Type B pancreatic cell (in vitro differentiated cells): ENCODE data around the gene NMNAT3. TPM values are rescaled to one million over a fixed set of nuclear protein-coding genes. Genes with fewer than 3 reads are reported as not detected.

Experiments used
- DNase-seq: peaks from one replicate; pipeline ENCODE4 v3.0.0; 2021; ENCODE audit warnings: mixed read lengths; ENCODE audit not compliant: unreplicated experiment; ENCODE audit errors: extremely low spot score
- H3K27ac Mint-ChIP-seq: 2 replicates; pipeline ENCODE4 v1.8.0; 2021; ENCODE audit warnings: mild to moderate bottlenecking, mixed read lengths
- H3K27me3 Mint-ChIP-seq: 2 replicates; pipeline ENCODE4 v1.8.0; 2021; ENCODE audit warnings: mixed read lengths
- H3K36me3 Mint-ChIP-seq: 2 replicates; pipeline ENCODE4 v1.8.0; 2021; ENCODE audit warnings: mixed read lengths
- H3K4me1 Mint-ChIP-seq: one replicate; pipeline ENCODE4 v1.8.0; 2021; ENCODE audit warnings: mixed read lengths; ENCODE audit not compliant: unreplicated experiment
- H3K4me3 Mint-ChIP-seq: 2 replicates; pipeline ENCODE4 v1.8.0; 2021; ENCODE audit warnings: mild to moderate bottlenecking, mixed read lengths
- H3K9me3 Mint-ChIP-seq: 2 replicates; pipeline ENCODE4 v1.8.0; 2021; ENCODE audit warnings: mixed read lengths
- CTCF ChIP-seq: fragments of 200-600 bp; sonication (generic); conservative IDR thresholded peaks from 2 replicates; pipeline ENCODE4 v1.5.0; 2021; ENCODE audit warnings: antibody characterized with exemption, mild to moderate bottlenecking
- total RNA-seq: library from RNA; stranded (reverse); gene quantifications from 2 replicates; pipeline ENCODE4 v1.2.1, GENCODE V29; 2021; ENCODE audit warnings: low replicate concordance

Gene NMNAT3
- total RNA-seq, 1 donor from 2014 or later, result 7.1 TPM

GRCh38 chr3:139608924-139609323, 68.8 kb downstream of the NMNAT3 start:
- Mint-ChIP-seq H3K9me3 (no peaks in the 10 kb centered on the region), H3K27ac (no peak overlapping the region), H3K4me3 (no peak overlapping the region), H3K36me3 (no peaks in the 10 kb centered on the region), H3K4me1 (no peaks in the 10 kb centered on the region), H3K27me3 (no peaks in the 10 kb centered on the region)
- TF ChIP-seq CTCF, result no peak
- DNase-seq, result no peak

GRCh38 chr3:139608108-139608380, 69.7 kb downstream of the NMNAT3 start:
- no peaks in the 10 kb centered on the region for H3K9me3 Mint-ChIP-seq
- no peak for DNase-seq
- no peak overlapping the region for H3K27ac Mint-ChIP-seq
- peaks cover 4% of the 10 kb centered on the region for H3K36me3 Mint-ChIP-seq
- H3K27me3 Mint-ChIP-seq, result no peaks in the 10 kb centered on the region
- no peaks in the 10 kb centered on the region for H3K4me1 Mint-ChIP-seq
- no peak for TF ChIP-seq CTCF
- no peak overlapping the region for H3K4me3 Mint-ChIP-seq

- TF ChIP-seq CTCF, result no peak
- Mint-ChIP-seq H3K27me3 (no peaks in the 10 kb centered on the region), H3K4me3 (no peak overlapping the region), H3K27ac (no peak overlapping the region), H3K36me3 (peaks cover 4% of the 10 kb centered on the region), H3K4me1 (no peaks in the 10 kb centered on the region), H3K9me3 (no peaks in the 10 kb centered on the region)
- DNase-seq, result no peak
Observed at GRCh38 chr3:139607257-139608107, 70.3 kb downstream of the NMNAT3 start.

GRCh38 chr3:139602003-139602402, 75.8 kb downstream of the NMNAT3 start:
- no peaks in the 10 kb centered on the region for H3K27me3 Mint-ChIP-seq
- DNase-seq, result no peak
- H3K4me1 Mint-ChIP-seq, result no peaks in the 10 kb centered on the region
- no peak overlapping the region for H3K27ac Mint-ChIP-seq
- H3K4me3 Mint-ChIP-seq, result no peak overlapping the region
- H3K36me3 Mint-ChIP-seq, result peaks cover 11% of the 10 kb centered on the region
- no peaks in the 10 kb centered on the region for H3K9me3 Mint-ChIP-seq
- no peak for TF ChIP-seq CTCF

GRCh38 chr3:139601191-139601961, 76.4 kb downstream of the NMNAT3 start:
- TF ChIP-seq CTCF, result no peak
- Mint-ChIP-seq H3K27ac (no peak overlapping the region), H3K36me3 (peaks cover 11% of the 10 kb centered on the region), H3K4me3 (no peak overlapping the region), H3K27me3 (no peaks in the 10 kb centered on the region), H3K9me3 (no peaks in the 10 kb centered on the region), H3K4me1 (no peaks in the 10 kb centered on the region)
- DNase-seq, result no peak
